ENCODE measurements around the gene FOXO6.

GRCh38 chr1:41422306-41422705, 61.1 kb downstream of the FOXO6 start:
- no peak for TF ChIP-seq CTCF (IDR thresholded peaks at IDR 0.05; ENCODE audit: low read length)
- TF ChIP-seq EZH2 (IDR thresholded peaks at IDR 0.05; ENCODE audit: borderline replicate concordance, low read length): no peak
